Panc1 (cell line): ENCODE data around the gene PRPS1.

Source experiments
- POLR2AphosphoS5 ChIP-seq: IDR thresholded peaks from 2 replicates; pipeline ENCODE4 v1.6.1; 2012; ENCODE audit warnings: mild to moderate bottlenecking, low read depth, low read length, moderate library complexity
- SIN3A ChIP-seq: IDR thresholded peaks from 2 replicates; pipeline ENCODE4 v1.6.1; 2012; ENCODE audit warnings: low read depth, mild to moderate bottlenecking, low read length, moderate library complexity, borderline replicate concordance; ENCODE audit not compliant: insufficient read depth
- TCF7L2 ChIP-seq: IDR thresholded peaks from 2 replicates; pipeline ENCODE4 v1.6.1; 2011; ENCODE audit warnings: mild to moderate bottlenecking, low read depth, low read length, inconsistent platforms
- TF ChIP-seq, protein P1 (sequence below): fragments of 450-650 bp; IDR thresholded peaks from 2 replicates; pipeline ENCODE4 v1.5.1; 2017; ENCODE audit warnings: mild to moderate bottlenecking
- TF ChIP-seq, protein P2 (sequence below), 2 experiments: IDR thresholded peaks; 2 replicates each; pipeline ENCODE4 v1.6.1; 2011 to 2012; ENCODE audit warnings: low read depth in 2 of 2, control low read depth in 1 of 2, low read length in 1 of 2, mild to moderate bottlenecking in 1 of 2, moderate library complexity in 1 of 2; ENCODE audit not compliant: insufficient read depth in 1 of 2

DNA sequence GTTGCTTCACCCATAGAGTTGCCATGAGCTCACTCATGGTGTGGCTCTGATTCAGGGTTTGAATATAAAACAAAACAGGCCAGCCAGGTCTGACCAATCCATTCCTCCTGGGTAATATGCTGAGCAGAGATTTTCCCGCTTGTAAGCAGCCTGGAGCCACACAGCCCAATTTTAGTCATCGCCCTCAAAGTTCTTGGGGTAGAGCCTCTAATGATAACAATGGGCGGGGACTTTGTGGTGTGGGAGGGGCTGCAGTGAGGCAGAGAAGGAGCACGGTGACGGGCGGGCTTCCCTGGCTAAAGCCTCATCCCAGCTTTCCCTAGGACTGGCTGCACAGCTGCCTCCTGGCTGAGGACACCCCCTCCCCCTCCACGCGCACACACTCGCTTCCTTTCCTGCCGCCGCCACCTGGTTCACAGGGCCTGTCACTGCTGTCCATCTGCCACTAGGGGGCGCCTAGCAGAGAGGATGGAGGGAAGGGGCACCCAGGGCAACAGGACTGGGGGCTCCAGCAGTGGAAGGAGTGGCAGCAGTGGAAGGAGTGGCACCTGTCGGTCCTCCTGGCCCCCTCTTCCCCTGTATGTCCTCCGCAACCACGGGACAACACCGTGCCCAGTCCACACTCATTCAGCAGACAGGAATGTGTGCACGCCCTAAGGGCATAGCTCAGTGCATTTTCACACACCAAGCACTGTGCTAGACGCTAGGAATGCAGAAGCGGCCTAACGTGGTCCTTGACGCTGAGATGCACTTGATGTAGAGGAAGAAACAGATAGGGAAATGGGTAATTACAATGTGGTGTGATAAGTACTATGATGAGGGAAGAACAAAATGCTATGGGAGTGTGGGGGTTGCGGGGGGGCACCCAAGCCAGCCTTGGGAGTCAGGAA, 26.8 kb downstream of the PRPS1 start:
- TF ChIP-seq, protein P1, sequence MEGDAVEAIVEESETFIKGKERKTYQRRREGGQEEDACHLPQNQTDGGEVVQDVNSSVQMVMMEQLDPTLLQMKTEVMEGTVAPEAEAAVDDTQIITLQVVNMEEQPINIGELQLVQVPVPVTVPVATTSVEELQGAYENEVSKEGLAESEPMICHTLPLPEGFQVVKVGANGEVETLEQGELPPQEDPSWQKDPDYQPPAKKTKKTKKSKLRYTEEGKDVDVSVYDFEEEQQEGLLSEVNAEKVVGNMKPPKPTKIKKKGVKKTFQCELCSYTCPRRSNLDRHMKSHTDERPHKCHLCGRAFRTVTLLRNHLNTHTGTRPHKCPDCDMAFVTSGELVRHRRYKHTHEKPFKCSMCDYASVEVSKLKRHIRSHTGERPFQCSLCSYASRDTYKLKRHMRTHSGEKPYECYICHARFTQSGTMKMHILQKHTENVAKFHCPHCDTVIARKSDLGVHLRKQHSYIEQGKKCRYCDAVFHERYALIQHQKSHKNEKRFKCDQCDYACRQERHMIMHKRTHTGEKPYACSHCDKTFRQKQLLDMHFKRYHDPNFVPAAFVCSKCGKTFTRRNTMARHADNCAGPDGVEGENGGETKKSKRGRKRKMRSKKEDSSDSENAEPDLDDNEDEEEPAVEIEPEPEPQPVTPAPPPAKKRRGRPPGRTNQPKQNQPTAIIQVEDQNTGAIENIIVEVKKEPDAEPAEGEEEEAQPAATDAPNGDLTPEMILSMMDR = peak; percentile 87
- TF ChIP-seq SIN3A (no peak), POLR2AphosphoS5 (no peak), TCF7L2 (no peak)
- TF ChIP-seq, protein P2, sequence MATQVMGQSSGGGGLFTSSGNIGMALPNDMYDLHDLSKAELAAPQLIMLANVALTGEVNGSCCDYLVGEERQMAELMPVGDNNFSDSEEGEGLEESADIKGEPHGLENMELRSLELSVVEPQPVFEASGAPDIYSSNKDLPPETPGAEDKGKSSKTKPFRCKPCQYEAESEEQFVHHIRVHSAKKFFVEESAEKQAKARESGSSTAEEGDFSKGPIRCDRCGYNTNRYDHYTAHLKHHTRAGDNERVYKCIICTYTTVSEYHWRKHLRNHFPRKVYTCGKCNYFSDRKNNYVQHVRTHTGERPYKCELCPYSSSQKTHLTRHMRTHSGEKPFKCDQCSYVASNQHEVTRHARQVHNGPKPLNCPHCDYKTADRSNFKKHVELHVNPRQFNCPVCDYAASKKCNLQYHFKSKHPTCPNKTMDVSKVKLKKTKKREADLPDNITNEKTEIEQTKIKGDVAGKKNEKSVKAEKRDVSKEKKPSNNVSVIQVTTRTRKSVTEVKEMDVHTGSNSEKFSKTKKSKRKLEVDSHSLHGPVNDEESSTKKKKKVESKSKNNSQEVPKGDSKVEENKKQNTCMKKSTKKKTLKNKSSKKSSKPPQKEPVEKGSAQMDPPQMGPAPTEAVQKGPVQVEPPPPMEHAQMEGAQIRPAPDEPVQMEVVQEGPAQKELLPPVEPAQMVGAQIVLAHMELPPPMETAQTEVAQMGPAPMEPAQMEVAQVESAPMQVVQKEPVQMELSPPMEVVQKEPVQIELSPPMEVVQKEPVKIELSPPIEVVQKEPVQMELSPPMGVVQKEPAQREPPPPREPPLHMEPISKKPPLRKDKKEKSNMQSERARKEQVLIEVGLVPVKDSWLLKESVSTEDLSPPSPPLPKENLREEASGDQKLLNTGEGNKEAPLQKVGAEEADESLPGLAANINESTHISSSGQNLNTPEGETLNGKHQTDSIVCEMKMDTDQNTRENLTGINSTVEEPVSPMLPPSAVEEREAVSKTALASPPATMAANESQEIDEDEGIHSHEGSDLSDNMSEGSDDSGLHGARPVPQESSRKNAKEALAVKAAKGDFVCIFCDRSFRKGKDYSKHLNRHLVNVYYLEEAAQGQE (IDR thresholded peaks at IDR 0.05; ENCODE audit: insufficient read depth in 1 of 2, low read depth in 2 of 2, low read length in 1 of 2) = no peak
